ENCODE measurements around the gene IQCN. TPM values are rescaled to one million over a fixed set of nuclear protein-coding genes. Genes with fewer than 3 reads are reported as not detected.

IQCN gene
- total RNA-seq, 4 donors from 2014 or later = 1.0 to 41.1 (median 3.0) TPM

DNA sequence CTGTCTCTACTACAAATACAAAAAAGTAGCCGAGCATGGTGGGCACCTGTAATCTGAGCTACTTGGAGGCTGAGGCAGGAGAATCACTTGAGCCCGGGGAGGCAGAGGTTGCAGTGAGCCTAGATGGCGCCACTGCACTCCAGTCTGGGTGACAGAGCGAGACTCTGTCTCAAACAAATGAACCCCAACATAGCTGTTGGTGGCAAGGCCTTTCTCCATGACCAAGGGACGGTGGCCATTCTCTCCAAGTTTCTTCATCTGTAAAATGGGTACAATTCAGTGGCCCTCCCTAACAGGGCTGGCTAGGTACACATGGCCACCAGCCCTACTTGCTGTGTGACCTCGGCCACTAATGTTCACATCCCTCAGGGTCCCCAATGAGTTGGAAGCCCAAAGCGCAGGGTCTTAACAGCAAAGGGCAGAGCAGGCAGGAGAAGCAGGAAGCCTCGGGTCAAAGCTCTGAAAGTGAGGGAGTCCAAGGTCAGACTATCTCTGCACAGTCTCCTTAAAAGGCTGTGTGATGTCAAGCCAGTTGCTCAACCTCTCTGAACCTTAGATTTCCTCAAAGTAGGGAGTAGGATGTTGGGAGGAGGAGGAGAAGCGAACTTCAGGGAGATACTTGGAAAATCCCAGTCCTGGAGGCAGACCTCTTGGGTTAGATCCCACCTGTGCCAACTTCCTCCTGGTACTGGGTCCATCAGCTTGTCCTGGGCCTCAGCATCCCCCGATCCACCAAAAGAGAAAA is 4.4 kb upstream of the IQCN start:
- DNase-seq = no peak
- Histone ChIP-seq H3K27me3 (no peaks in the 10 kb centered on the region), H3K4me3 (peak overlapping the region; percentile 65 to 78), H3K27ac (peak overlapping the region; percentile 95 to 100), H3K9me3 (no peaks in the 10 kb centered on the region), H3K4me1 (peaks cover 14 to 26% of the 10 kb centered on the region in 2 donors), H3K36me3 (no peaks in the 10 kb centered on the region)
- intact Hi-C loops (cut with DNase I; ENCODE audit: low total_unique reads) = loop anchor here (5.0 kb wide), 1 partner anchor 44 kb away; the partner anchor contains the start of gene LSM4
- TF ChIP-seq POLR2A (IDR thresholded peaks at IDR 0.05) (no peak), CTCF (IDR thresholded peaks at IDR 0.05) (no peak)

DNA sequence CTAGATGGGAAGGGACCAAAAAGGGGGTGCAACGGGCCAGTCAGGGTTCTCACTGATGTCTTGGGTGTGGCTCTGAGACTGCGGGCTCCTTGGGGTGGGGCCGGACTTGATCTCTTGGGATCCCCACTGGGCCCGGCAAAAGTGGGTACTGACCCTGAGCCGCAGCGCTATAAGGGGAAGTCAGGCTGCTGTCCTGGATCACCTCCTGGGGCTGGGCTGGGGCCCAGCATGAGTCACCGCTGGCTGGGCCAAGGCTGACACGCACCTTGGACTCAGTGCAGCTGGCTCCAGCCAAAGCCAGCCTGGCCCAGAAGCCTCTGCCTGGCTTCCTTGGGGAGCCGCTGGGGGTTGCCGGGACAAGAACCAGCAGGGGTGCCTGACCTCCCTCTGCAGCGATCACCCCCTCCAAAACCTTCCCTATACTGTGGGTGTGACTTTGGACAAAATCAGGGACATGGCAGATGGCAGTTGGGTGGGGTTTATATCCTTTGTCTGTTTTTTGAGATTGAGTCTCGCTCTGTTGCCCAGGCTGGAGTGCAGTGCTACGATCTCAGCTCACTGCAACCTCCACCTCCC is 617 bp upstream of the IQCN start:
- Histone ChIP-seq H3K9me3 (no peaks in the 10 kb centered on the region), H3K4me1 (peaks cover 14 to 26% of the 10 kb centered on the region in 2 donors), H3K27ac (peak overlapping the region; percentile 84 to 92), H3K4me3 (peak overlapping the region in 1 of 2 donors; percentile 0), H3K36me3 (no peaks in the 10 kb centered on the region), H3K27me3 (no peaks in the 10 kb centered on the region)
- peak; percentile 89 to 95 for DNase-seq
- intact Hi-C loops (cut with DNase I; ENCODE audit: low total_unique reads) = loop anchor here (5.0 kb wide), 1 partner anchor 47 kb away; the partner anchor contains the start of gene LSM4
- TF ChIP-seq CTCF (IDR thresholded peaks at IDR 0.05) = peak in 2 of 4 experiments; percentile 14 to 25
- no peak for TF ChIP-seq POLR2A (IDR thresholded peaks at IDR 0.05)

DNA sequence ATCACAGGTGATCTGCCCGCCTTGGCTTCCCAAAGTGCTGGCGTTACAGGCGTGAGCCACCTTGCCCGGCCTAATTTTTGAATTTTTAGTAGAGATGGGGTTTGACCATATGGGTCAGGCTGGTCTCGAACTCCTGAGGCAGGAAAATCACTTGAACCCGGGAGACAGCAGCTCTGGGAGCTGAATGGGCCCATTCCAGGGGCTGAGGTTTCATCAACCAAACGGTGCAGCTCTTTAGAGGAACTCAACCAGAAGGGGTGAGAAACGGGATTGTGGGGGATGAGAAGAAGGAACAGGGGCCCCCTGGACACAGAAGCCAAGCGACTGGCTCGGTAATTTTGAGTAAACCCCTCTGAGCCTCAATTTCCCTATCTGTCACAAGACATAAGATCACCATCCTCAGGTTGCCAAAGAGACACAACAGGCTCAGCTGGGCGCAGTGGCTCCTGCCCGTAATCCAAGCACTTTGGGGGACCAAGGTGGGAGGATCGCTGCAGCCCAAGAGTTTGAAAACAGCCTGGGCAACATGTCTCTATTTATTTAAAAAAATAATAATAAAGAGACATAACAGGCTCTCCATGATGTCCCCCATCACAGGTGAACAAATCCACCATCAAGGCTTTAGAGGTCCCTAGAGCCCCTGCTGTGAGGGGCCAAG is 562 bp downstream of the IQCN start:
- Histone ChIP-seq H3K4me3 (no peak overlapping the region), H3K36me3 (no peaks in the 10 kb centered on the region), H3K27me3 (no peaks in the 10 kb centered on the region), H3K27ac (peak overlapping the region; percentile 84 to 92), H3K4me1 (peaks cover 14 to 23% of the 10 kb centered on the region in 2 donors), H3K9me3 (no peaks in the 10 kb centered on the region)
- intact Hi-C loops (cut with DNase I; ENCODE audit: low total_unique reads) = no loop called here
- TF ChIP-seq POLR2A (IDR thresholded peaks at IDR 0.05) = no peak
- TF ChIP-seq CTCF (IDR thresholded peaks at IDR 0.05) = no peak
- DNase-seq = no peak

- no peak for TF ChIP-seq CTCF (IDR thresholded peaks at IDR 0.05)
- no peak for TF ChIP-seq POLR2A (IDR thresholded peaks at IDR 0.05)
- Histone ChIP-seq H3K27me3 (no peaks in the 10 kb centered on the region), H3K4me3 (no peak overlapping the region), H3K4me1 (peaks cover 14 to 16% of the 10 kb centered on the region in 2 donors), H3K36me3 (no peaks in the 10 kb centered on the region), H3K9me3 (no peaks in the 10 kb centered on the region), H3K27ac (peak overlapping the region; percentile 0 to 24)
- intact Hi-C loops (cut with DNase I; ENCODE audit: low total_unique reads) = no loop called here
- peak in 1 of 2 donors; percentile 57 for DNase-seq
Measured at GRCh38 chr19:18271433-18271841, 2.8 kb downstream of the IQCN start.

- intact Hi-C loops (cut with DNase I; ENCODE audit: low total_unique reads) = no loop called here
- Histone ChIP-seq H3K27ac (no peak overlapping the region), H3K36me3 (no peaks in the 10 kb centered on the region), H3K27me3 (no peaks in the 10 kb centered on the region), H3K4me1 (peaks cover 7 to 12% of the 10 kb centered on the region in 2 donors), H3K9me3 (no peaks in the 10 kb centered on the region), H3K4me3 (no peak overlapping the region)
- TF ChIP-seq CTCF (IDR thresholded peaks at IDR 0.05) (no peak), POLR2A (IDR thresholded peaks at IDR 0.05) (no peak)
- no peak for DNase-seq
Measured at GRCh38 chr19:18270326-18270725, 3.9 kb downstream of the IQCN start.

Measured in uterus (tissue), 4 donors.